T-helper 9 cell (primary cell): Measurements from ENCODE around the gene GAPDHS.

Source experiments
- DNase-seq: peaks from one replicate; pipeline ENCODE4 v3.0.0-alpha.2; 2020

Gene GAPDHS

DNA sequence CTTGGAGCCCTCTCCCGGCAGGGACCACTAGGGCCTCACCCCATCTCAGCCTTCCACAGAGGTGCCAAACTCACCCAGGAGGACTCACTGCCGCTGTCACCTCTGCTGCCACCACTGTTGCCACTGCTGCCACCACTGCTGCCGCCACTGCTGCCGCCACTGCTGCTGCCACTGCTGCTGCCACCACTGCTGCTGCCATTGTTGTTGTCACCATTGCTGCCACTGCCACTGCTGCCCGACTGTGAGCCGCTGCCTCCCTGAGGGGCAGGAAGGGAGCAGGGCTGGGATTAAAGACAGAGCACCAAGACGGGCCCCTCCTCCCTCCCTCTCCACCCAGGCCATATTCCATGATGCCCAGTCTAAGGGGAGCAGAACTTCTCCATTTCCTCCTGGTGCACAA, 21.9 kb upstream of the GAPDHS start:
- no peak for DNase-seq

GRCh38 chr19:35512831-35513627, 20.2 kb upstream of the GAPDHS start:
- DNase-seq = no peak

GRCh38 chr19:35513628-35514281, 19.5 kb upstream of the GAPDHS start, which contains the start of gene DMKN:
TSS of gene DMKN (minus strand) at chr19:35513649. CDS start at chr19:35513475, 174 bp downstream.
- DNase-seq = no peak

GRCh38 chr19:35514282-35514809, 18.9 kb upstream of the GAPDHS start:
- DNase-seq = no peak

GRCh38 chr19:35516310-35516709, 16.9 kb upstream of the GAPDHS start:
- DNase-seq = no peak

GRCh38 chr19:35517342-35517741, 15.9 kb upstream of the GAPDHS start:
- DNase-seq = no peak

- DNase-seq = no peak
Observed at GRCh38 chr19:35518313-35518712, 14.9 kb upstream of the GAPDHS start.

- no peak for DNase-seq
Observed at GRCh38 chr19:35519291-35519690, 14.0 kb upstream of the GAPDHS start.

- DNase-seq = no peak
Observed at GRCh38 chr19:35521124-35521743, 12.0 kb upstream of the GAPDHS start.

GRCh38 chr19:35522745-35523327, 10.4 kb upstream of the GAPDHS start:
- DNase-seq = no peak

DNA sequence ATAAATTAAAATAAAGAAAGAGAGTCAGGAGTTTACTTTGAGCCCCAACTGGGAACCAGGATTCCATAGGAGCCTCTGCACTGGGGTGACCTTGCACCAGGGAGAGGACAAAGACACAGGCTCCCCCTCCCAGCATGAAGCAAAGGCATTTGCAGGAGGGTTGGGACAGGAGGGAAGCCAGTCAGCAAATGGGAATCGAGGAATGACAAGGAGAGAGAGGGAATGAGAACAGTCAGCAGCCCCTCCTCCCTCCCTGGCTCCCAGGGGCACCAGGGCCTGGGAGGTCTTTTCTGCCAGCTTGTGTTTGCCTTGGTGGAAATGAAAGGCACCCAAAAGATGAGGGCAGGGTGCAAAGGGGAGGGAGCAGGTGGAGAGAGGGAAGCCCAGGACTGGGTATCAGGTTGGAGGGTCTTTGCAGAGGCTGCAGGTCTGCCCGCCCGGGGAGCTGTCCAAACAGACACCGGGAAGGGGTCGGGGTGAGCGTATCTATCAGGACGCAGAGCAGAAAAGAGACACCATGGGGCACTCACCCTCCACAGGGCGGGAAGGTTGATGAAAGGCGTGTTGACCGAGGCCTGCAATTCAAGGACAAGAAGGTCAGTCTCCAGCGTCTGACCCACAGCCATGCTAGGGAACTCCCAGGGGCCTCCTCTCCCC, 8.9 kb upstream of the GAPDHS start:
- DNase-seq = no peak

- no peak for DNase-seq
Observed at GRCh38 chr19:35525873-35526272, 7.4 kb upstream of the GAPDHS start.

GRCh38 chr19:35528218-35529038, 4.8 kb upstream of the GAPDHS start, which contains the start of gene SBSN:
TSS of gene SBSN (minus strand) at chr19:35528311. CDS start at chr19:35528281, 30 bp downstream.
- no peak for DNase-seq

GRCh38 chr19:35529241-35530218, 3.7 kb upstream of the GAPDHS start:
- no peak for DNase-seq

DNA sequence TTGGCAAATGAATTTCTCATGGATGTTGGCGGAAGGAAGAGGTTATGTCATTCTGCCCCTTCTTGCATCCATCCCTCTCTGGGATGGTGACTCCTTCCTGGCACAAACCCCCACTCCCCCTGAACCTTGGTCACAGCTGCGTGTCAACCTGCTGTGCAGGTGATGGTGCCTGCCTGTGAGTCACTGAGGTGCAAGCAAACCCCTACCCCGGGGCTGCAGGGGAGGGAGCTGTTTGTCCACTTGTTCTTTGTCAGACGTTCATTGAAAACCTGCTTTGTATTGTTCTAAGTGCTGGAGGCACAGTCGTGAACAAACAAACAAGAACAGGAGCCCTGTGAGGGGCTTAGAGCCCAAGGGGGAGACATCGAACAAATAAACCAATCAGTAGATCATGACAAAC, 2.0 kb upstream of the GAPDHS start:
- no peak for DNase-seq

DNA sequence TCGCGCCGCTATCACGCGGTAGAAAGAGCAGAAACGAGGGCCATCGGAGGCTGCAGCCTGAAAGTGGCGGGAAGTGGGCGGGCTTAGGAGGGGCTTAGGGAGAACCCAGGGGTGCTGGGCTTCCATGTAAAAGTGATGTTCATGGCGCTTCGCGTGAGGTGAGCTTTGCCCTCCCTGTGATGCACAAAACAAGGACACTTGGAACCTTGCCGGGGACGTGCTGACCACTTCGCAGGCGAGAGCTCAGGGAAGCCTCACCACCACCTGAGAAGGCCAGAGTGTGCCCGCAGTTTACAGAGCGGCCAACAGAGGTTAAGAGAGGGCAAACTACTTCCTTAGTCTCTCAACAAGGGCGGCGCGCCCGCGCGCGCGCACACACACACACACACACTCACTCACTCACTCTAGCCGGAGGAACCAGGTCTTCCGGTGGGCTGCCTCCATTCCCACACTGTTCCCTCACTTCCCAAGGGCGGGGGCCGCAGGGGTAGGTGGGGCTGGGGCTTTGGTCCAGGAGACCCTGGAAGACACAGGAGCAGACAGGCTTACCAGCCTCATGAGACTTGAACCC, 651 bp downstream of the GAPDHS start:
- no peak for DNase-seq

- DNase-seq = no peak
Observed at GRCh38 chr19:35534803-35535480, 1.7 kb downstream of the GAPDHS start.

GRCh38 chr19:35539314-35539713, 6.1 kb downstream of the GAPDHS start:
- DNase-seq = no peak

DNA sequence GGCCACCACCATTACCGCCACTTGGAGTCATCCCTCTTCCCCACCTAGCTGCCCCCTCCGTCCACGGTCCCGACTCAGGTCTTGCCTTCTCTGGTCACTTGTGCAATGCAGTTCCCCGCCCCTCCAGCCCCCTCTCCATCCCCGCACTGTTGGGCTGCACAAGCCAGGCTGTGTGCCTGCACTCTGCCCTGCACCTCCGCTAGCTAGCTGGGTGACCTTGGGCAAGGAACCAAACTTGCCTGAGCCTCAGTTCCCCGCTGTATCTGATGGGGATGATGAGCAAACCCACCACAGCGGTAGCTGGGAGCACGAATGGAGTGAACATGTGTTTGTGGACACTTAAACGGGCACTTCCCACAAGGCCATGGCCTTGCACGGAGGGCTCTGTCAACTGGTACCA, 6.6 kb downstream of the GAPDHS start:
- DNase-seq = no peak
